Tibial nerve (tissue), 4 donors: ENCODE results near the gene DUS2.

Source experiments
- EP300 ChIP-seq, 2 donors: sonication (generic); formaldehyde crosslinking; IDR thresholded peaks; one replicate each; pipeline ENCODE4 v1.6.1; 2017; ENCODE audit warnings: antibody characterized with exemption in 2 of 2, mild to moderate bottlenecking in 1 of 2
- POLR2A ChIP-seq, 2 donors: fragments of 450-650 bp; IDR thresholded peaks; one replicate each; pipeline ENCODE4 v1.6.1; 2017; ENCODE audit warnings: antibody characterized with exemption in 2 of 2, mild to moderate bottlenecking in 2 of 2, moderate library complexity in 2 of 2
- TF ChIP-seq, protein P1 (sequence below), 5 experiments: fragments of 200-600 bp in 3 of 5; fragments of 450-650 bp in 2 of 5; sonication (generic) in 3 of 5; IDR thresholded peaks; one replicate each; pipeline ENCODE4 v1.5.1; 2016 to 2019; ENCODE audit warnings: antibody characterized with exemption in 5 of 5, mild to moderate bottlenecking in 3 of 5, moderate library complexity in 2 of 5

- TF ChIP-seq EP300 (IDR thresholded peaks at IDR 0.05), result no peak
- TF ChIP-seq POLR2A (IDR thresholded peaks at IDR 0.05), result no peak
- TF ChIP-seq, protein P1, sequence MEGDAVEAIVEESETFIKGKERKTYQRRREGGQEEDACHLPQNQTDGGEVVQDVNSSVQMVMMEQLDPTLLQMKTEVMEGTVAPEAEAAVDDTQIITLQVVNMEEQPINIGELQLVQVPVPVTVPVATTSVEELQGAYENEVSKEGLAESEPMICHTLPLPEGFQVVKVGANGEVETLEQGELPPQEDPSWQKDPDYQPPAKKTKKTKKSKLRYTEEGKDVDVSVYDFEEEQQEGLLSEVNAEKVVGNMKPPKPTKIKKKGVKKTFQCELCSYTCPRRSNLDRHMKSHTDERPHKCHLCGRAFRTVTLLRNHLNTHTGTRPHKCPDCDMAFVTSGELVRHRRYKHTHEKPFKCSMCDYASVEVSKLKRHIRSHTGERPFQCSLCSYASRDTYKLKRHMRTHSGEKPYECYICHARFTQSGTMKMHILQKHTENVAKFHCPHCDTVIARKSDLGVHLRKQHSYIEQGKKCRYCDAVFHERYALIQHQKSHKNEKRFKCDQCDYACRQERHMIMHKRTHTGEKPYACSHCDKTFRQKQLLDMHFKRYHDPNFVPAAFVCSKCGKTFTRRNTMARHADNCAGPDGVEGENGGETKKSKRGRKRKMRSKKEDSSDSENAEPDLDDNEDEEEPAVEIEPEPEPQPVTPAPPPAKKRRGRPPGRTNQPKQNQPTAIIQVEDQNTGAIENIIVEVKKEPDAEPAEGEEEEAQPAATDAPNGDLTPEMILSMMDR (IDR thresholded peaks at IDR 0.05), result no peak
Measured at GRCh38 chr16:68081861-68082628, 59.0 kb downstream of the DUS2 start.
